IgD-negative memory B cell (primary cell): Measurements from ENCODE around the gene SLC11A2. TPM values are rescaled to one million over a fixed set of nuclear protein-coding genes. Genes with fewer than 3 reads are reported as not detected.
A peak's percentile ranks its signal among the peaks of the same experiment; 100 is the strongest.
"Not testable (repeated sequence)": the region's sequence is repeated elsewhere in the genome, so short reads cannot be mapped to it uniquely, and the experiment has no call there.

Source experiments
- H3K27ac Mint-ChIP-seq, 3 donors: one replicate each; pipeline ENCODE4 v1.8.0; 2020 to 2022; ENCODE audit warnings: mild to moderate bottlenecking in 3 of 3, mixed read lengths in 3 of 3, moderate library complexity in 1 of 3
- H3K27me3 Mint-ChIP-seq: one replicate; pipeline ENCODE4 v1.8.0; 2021; ENCODE audit warnings: mixed read lengths
- H3K36me3 Mint-ChIP-seq: one replicate; pipeline ENCODE4 v1.8.0; 2020; ENCODE audit warnings: mild to moderate bottlenecking, mixed read lengths
- H3K4me1 Mint-ChIP-seq, 3 donors: one replicate each; pipeline ENCODE4 v1.8.0; 2020 to 2022; ENCODE audit warnings: mixed read lengths in 3 of 3, mild to moderate bottlenecking in 1 of 3
- H3K4me3 Mint-ChIP-seq, 4 donors: one replicate each; pipeline ENCODE4 v1.8.0; 2020 to 2022; ENCODE audit warnings: mild to moderate bottlenecking in 4 of 4, mixed read lengths in 4 of 4, moderate library complexity in 3 of 4
- H3K9me3 Mint-ChIP-seq, 3 donors: one replicate each; pipeline ENCODE4 v1.8.0; 2020 to 2021; ENCODE audit warnings: mixed read lengths in 3 of 3, mild to moderate bottlenecking in 1 of 3
- polyA plus RNA-seq: library from polyadenylated mRNA; unstranded; fragments of 300-500 nt; fragmentation: Illumina TruSeq; gene quantifications from one replicate; pipeline ENCODE4 v1.2.3, GENCODE V29; 2021

Gene SLC11A2
- polyA plus RNA-seq, 1 donor from 2014 or later, result 8.2 TPM

GRCh38 chr12:51017452-51017851 is 8.7 kb downstream of the SLC11A2 start:
- H3K4me3 Mint-ChIP-seq, result no peak overlapping the region
- peak overlapping the region in 1 of 3 donors; percentile 32 for H3K27ac Mint-ChIP-seq
- H3K4me1 Mint-ChIP-seq, result peaks cover 10 to 16% (median 15%) of the 10 kb centered on the region in 3 donors
- no peaks in the 10 kb centered on the region for H3K36me3 Mint-ChIP-seq
- H3K9me3 Mint-ChIP-seq, result no peaks in the 10 kb centered on the region
- no peaks in the 10 kb centered on the region for H3K27me3 Mint-ChIP-seq

DNA sequence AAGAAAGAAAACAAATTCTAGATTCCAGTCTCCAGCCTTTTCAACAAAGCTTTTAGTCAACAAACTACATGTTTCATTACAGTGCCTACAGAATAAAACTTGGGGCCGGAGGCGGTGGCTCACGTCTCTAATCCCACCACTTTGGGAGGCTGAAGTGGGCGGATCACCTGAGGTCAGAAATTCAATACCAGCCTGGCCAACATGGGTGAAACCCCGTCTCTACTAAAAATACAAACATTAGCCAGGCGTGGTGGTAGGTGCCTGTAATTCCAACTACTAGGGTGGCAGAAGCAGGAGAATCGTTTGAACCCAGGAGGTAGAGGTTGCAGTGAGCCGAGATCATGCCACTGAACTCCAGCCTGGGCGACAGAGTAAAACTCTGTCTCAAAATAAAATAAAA is 11.7 kb downstream of the SLC11A2 start:
- not testable (repeated sequence) for H3K27me3 Mint-ChIP-seq

DNA sequence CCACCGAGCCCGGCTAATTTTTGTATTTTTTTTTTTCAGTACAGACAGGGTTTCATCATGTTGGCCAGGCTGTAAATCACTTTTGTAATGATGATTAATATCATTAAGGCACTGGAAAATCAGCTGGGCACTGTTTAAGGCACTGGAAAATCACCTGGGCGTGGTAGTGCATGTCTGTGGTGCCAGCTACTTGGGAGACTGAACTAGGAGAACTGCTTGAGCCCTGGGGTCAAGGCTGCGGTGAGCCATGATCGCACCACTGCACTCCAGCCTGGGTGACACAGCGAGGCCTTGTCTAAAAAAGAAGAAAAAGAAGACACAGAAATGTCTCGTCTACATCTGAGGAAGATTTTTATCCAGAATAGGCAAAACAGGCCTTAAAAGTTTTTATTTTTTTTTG is 12.7 kb downstream of the SLC11A2 start:
- Mint-ChIP-seq H3K4me3 (no peak overlapping the region), H3K27me3 (no peaks in the 10 kb centered on the region), H3K4me1 (peaks cover 7 to 18% (median 12%) of the 10 kb centered on the region in 3 donors), H3K27ac (no peak overlapping the region), H3K36me3 (no peaks in the 10 kb centered on the region), H3K9me3 (no peaks in the 10 kb centered on the region)

More for the DNA sequence above, 11.7 kb downstream of the SLC11A2 start:
- not testable (repeated sequence) for H3K4me3 Mint-ChIP-seq, H3K27ac Mint-ChIP-seq, H3K9me3 Mint-ChIP-seq, H3K36me3 Mint-ChIP-seq
- H3K4me1 Mint-ChIP-seq, result peaks cover 7 to 16% (median 11%) of the 10 kb centered on the region in 3 donors

DNA sequence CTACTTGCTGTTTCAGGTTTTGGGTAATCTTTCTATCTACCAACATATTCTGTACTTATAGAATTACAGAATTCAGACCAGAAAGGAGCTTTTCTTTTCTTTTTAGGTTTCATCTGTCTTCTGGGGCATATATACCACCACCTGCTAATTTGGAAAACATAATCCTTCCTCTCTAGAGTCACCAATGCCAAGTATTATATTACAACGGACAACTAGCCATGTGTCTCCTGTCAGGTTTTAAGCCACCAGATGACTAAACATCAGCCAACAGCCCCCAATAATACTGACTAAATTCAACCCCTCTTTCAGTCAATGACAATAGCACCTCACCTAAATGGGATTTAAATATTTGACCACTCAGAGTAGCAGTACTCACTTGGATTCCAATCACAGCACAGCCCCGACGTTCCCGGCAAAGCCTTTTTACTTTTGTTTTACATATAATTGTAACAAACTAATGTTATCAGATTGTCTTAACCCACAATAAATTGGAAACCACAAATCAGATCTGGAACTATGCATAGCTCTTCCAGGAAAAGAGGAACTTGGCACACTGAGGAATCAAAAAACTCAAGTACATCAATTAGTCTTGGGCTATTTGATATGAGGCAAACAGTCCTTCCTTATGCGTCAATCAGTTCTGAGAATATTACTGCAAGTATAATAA is 13.5 kb downstream of the SLC11A2 start:
- H3K4me1 Mint-ChIP-seq, result peaks cover 7 to 16% (median 12%) of the 10 kb centered on the region in 3 donors
- H3K27me3 Mint-ChIP-seq, result no peaks in the 10 kb centered on the region
- H3K36me3 Mint-ChIP-seq, result no peaks in the 10 kb centered on the region
- H3K9me3 Mint-ChIP-seq, result no peaks in the 10 kb centered on the region
- no peak overlapping the region for H3K27ac Mint-ChIP-seq
- no peak overlapping the region for H3K4me3 Mint-ChIP-seq

DNA sequence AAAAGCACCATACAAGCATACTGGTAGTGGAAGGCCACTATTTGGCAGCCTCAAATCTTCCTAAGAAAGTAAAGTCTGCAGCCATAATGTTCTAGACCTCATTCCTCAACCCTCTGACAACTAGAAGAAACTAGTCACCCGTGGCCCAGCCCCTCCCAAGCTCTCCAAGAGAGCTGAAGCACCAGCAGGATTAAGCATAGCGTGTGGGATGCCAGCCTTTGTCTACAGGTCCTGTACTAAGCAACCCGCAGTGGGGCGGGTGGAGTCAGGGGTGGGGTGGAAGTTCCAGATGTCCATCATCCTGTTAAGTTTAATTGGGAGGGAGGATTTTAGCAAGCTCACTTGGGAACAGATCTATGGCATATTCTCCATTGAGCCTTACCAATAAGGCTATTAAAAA is 14.2 kb downstream of the SLC11A2 start:
- no peak overlapping the region for H3K4me3 Mint-ChIP-seq
- peaks cover 7 to 10% (median 9%) of the 10 kb centered on the region in 3 donors for H3K4me1 Mint-ChIP-seq
- H3K27ac Mint-ChIP-seq, result no peak overlapping the region
- H3K36me3 Mint-ChIP-seq, result no peaks in the 10 kb centered on the region
- H3K27me3 Mint-ChIP-seq, result no peaks in the 10 kb centered on the region
- H3K9me3 Mint-ChIP-seq, result no peaks in the 10 kb centered on the region

GRCh38 chr12:51009056-51009440 is 17.1 kb downstream of the SLC11A2 start:
- no peaks in the 10 kb centered on the region for H3K27me3 Mint-ChIP-seq
- peaks cover 7 to 10% (median 9%) of the 10 kb centered on the region in 3 donors for H3K4me1 Mint-ChIP-seq
- H3K9me3 Mint-ChIP-seq, result no peaks in the 10 kb centered on the region
- peak overlapping the region in 2 of 3 donors; percentile 35 to 54 for H3K27ac Mint-ChIP-seq
- H3K36me3 Mint-ChIP-seq, result peaks cover 3% of the 10 kb centered on the region
- no peak overlapping the region for H3K4me3 Mint-ChIP-seq

GRCh38 chr12:51008329-51009055 is 17.7 kb downstream of the SLC11A2 start:
- Mint-ChIP-seq H3K27me3 (no peaks in the 10 kb centered on the region), H3K9me3 (no peaks in the 10 kb centered on the region), H3K27ac (peak overlapping the region in 1 of 3 donors; percentile 54), H3K4me1 (peaks cover 7 to 10% (median 9%) of the 10 kb centered on the region in 3 donors), H3K36me3 (peaks cover 5% of the 10 kb centered on the region), H3K4me3 (no peak overlapping the region)

- peaks cover 5% of the 10 kb centered on the region for H3K36me3 Mint-ChIP-seq
- no peak overlapping the region for H3K4me3 Mint-ChIP-seq
- peaks cover 0 to 5% (median 4%) of the 10 kb centered on the region in 3 donors for H3K4me1 Mint-ChIP-seq
- H3K27me3 Mint-ChIP-seq, result no peaks in the 10 kb centered on the region
- H3K27ac Mint-ChIP-seq, result no peak overlapping the region
- no peaks in the 10 kb centered on the region for H3K9me3 Mint-ChIP-seq
Observed at GRCh38 chr12:51005671-51006070, 20.5 kb downstream of the SLC11A2 start.

DNA sequence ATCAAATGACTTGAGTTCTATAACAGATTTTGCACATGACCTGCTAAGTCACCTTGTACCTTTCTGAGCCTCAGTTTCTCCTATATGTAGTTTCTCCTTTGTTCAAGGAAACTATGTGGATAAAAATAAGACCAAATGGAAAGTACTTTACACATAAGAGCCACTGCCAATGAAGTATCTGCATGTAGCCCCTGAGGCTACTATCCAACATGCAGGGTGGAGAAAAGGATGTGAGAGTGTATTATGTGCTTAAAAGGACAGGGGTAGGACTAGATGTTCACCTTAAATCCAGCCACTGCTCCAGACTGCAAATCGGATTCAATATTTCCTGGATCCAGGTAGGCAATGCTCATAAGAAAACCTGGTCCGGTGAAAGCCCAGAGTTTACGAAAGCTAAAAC is 21.2 kb downstream of the SLC11A2 start:
- Mint-ChIP-seq H3K4me1 (peaks cover 0 to 5% (median 4%) of the 10 kb centered on the region in 3 donors), H3K27ac (no peak overlapping the region)

DNA sequence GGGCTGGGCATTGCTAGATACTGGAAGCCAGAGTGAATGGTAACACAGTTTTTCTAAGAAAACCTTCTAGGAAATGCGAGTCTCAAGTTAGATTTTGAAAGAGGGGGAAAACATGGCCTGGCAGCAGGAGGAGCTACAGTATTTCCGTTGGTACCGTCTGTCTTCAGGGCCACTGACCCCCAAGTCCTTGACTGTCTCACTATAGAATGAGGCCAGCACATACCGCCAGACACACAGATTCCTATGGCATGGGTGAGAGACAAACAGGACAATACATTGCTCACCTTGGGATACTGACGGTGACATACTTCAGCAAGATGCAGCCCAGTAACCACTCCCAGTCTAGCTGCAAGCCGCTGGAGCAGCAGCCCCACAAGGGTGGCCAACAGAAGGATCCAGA is 21.7 kb downstream of the SLC11A2 start:
- peaks cover 0 to 5% (median 4%) of the 10 kb centered on the region in 3 donors for H3K4me1 Mint-ChIP-seq
- peak overlapping the region in 1 of 3 donors; percentile 41 for H3K27ac Mint-ChIP-seq
- peaks cover 5% of the 10 kb centered on the region for H3K36me3 Mint-ChIP-seq
- H3K4me3 Mint-ChIP-seq, result no peak overlapping the region
- no peaks in the 10 kb centered on the region for H3K9me3 Mint-ChIP-seq
- no peaks in the 10 kb centered on the region for H3K27me3 Mint-ChIP-seq

More for the DNA sequence above, 21.2 kb downstream of the SLC11A2 start:
- Mint-ChIP-seq H3K9me3 (no peaks in the 10 kb centered on the region), H3K36me3 (peaks cover 5% of the 10 kb centered on the region), H3K27me3 (no peaks in the 10 kb centered on the region), H3K4me3 (no peak overlapping the region)

GRCh38 chr12:51001799-51002198 is 24.4 kb downstream of the SLC11A2 start:
- Mint-ChIP-seq H3K4me1 (peaks cover 0 to 1% (median 0%) of the 10 kb centered on the region in 3 donors), H3K9me3 (no peaks in the 10 kb centered on the region), H3K27me3 (no peaks in the 10 kb centered on the region), H3K27ac (peak overlapping the region in 1 of 3 donors; percentile 39), H3K4me3 (no peak overlapping the region), H3K36me3 (peaks cover 9% of the 10 kb centered on the region)

- peaks cover 11% of the 10 kb centered on the region for H3K36me3 Mint-ChIP-seq
- H3K9me3 Mint-ChIP-seq, result no peaks in the 10 kb centered on the region
- H3K27me3 Mint-ChIP-seq, result no peaks in the 10 kb centered on the region
- H3K4me3 Mint-ChIP-seq, result no peak overlapping the region
- H3K4me1 Mint-ChIP-seq, result peaks cover 0 to 1% (median 0%) of the 10 kb centered on the region in 3 donors
- H3K27ac Mint-ChIP-seq, result no peak overlapping the region
Observed at GRCh38 chr12:51000245-51000644, 25.9 kb downstream of the SLC11A2 start.

GRCh38 chr12:50999093-50999492 is 27.1 kb downstream of the SLC11A2 start:
- Mint-ChIP-seq H3K4me1 (peaks cover 0 to 1% (median 0%) of the 10 kb centered on the region in 3 donors), H3K9me3 (no peaks in the 10 kb centered on the region), H3K27ac (no peak overlapping the region), H3K27me3 (no peaks in the 10 kb centered on the region), H3K36me3 (peaks cover 8% of the 10 kb centered on the region), H3K4me3 (no peak overlapping the region)

DNA sequence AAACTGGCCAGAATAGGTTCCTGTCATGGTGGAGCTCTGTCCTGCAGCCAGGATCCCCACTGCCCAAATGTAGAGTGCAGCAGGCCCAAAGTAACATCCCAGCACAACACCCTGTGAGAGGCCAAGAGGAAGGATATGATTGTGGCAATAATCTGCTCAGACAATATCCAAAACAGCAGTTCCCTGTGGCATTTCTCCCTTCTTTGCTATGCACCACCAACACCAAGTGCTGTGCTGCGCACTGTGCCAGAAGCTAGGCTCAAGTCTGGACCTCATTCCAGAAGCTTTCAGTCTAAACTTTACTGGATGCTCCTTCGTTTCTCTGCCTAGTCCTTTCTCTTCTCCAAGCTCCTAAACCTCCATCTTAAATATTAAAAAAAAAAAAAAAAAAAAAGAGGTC is 33.4 kb downstream of the SLC11A2 start:
- Mint-ChIP-seq H3K27ac (peak overlapping the region in 1 of 3 donors; percentile 50), H3K4me1 (peaks cover 0 to 3% (median 0%) of the 10 kb centered on the region in 3 donors), H3K4me3 (no peak overlapping the region), H3K9me3 (no peaks in the 10 kb centered on the region), H3K27me3 (no peaks in the 10 kb centered on the region), H3K36me3 (peaks cover 12% of the 10 kb centered on the region)

- peaks cover 10% of the 10 kb centered on the region for H3K36me3 Mint-ChIP-seq
- peaks cover 0 to 10% (median 5%) of the 10 kb centered on the region in 3 donors for H3K4me1 Mint-ChIP-seq
- peak overlapping the region in 1 of 3 donors; percentile 31 for H3K27ac Mint-ChIP-seq
Observed at GRCh38 chr12:50991291-50991690, 34.9 kb downstream of the SLC11A2 start.

More at GRCh38 chr12:50991291-50991690, 34.9 kb downstream of the SLC11A2 start:
- no peak overlapping the region for H3K4me3 Mint-ChIP-seq
- no peaks in the 10 kb centered on the region for H3K27me3 Mint-ChIP-seq
- no peaks in the 10 kb centered on the region for H3K9me3 Mint-ChIP-seq
